Fibroblast of the aortic adventitia (primary cell): ENCODE data around the gene KNDC1. TPM values are rescaled to one million over a fixed set of nuclear protein-coding genes. Genes with fewer than 3 reads are reported as not detected.

Source experiments
- DNase-seq: peaks from one replicate; pipeline ENCODE4 v3.0.0-alpha.2; 2010; ENCODE audit warnings: low read depth
- H3K4me3 ChIP-seq: 2 replicates; pipeline ENCODE4 v1.5.1; 2011; ENCODE audit warnings: low read depth, mild to moderate bottlenecking, control low read depth, low read length, moderate library complexity
- total RNA-seq: library from RNA; depleted of rRNA; stranded (reverse); fragments of >200 nt; gene quantifications from 2 replicates; pipeline ENCODE4 v1.2.3, GENCODE V29; 2012; ENCODE audit warnings: low replicate concordance
- TF ChIP-seq, protein P1 (sequence below): IDR thresholded peaks from 2 replicates; pipeline ENCODE4 v1.5.1; 2011; ENCODE audit warnings: mild to moderate bottlenecking, low read length, control low read depth, inconsistent platforms; ENCODE audit not compliant: insufficient read depth

Gene KNDC1
- total RNA-seq, 1 donor: under 0.01 TPM

DNA sequence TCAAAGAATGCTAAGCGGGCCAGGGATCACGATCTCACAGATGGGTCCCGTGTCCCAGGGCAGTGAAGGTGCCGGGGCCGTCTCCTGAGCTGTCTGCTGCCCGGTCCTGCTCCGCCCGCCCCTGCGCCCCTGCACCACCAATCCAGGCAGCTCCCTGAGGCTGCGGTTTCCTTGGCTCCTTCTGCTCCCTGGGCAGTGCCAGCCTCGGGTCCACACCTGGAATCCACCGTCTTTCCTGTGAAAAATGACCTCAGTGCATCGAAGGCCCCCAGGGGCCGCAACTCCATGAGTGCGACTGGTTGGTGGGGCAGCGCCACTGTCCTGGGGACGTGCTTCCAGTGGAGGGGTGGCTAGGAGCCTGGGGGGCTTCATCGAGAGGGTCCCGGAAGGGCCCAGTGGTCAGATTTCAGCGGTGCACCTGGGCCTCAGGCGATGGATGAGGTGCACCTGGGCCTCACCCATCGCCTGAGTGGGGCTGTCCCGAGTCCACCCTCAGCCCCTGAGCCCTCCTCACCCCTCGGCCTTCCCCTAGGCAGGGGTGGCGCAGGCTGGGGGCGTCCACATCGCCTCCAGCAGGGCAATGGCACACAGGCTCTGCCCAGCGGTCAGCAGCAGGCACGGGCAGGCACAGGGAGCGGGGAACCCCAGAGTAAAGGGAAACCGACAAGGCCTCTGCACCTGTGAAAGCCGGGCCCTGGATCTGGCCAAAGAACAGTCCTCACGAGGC, 45.1 kb upstream of the KNDC1 start:
- TF ChIP-seq, protein P1, sequence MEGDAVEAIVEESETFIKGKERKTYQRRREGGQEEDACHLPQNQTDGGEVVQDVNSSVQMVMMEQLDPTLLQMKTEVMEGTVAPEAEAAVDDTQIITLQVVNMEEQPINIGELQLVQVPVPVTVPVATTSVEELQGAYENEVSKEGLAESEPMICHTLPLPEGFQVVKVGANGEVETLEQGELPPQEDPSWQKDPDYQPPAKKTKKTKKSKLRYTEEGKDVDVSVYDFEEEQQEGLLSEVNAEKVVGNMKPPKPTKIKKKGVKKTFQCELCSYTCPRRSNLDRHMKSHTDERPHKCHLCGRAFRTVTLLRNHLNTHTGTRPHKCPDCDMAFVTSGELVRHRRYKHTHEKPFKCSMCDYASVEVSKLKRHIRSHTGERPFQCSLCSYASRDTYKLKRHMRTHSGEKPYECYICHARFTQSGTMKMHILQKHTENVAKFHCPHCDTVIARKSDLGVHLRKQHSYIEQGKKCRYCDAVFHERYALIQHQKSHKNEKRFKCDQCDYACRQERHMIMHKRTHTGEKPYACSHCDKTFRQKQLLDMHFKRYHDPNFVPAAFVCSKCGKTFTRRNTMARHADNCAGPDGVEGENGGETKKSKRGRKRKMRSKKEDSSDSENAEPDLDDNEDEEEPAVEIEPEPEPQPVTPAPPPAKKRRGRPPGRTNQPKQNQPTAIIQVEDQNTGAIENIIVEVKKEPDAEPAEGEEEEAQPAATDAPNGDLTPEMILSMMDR: no peak
- no peak overlapping the region for H3K4me3 ChIP-seq
- no peak for DNase-seq

DNA sequence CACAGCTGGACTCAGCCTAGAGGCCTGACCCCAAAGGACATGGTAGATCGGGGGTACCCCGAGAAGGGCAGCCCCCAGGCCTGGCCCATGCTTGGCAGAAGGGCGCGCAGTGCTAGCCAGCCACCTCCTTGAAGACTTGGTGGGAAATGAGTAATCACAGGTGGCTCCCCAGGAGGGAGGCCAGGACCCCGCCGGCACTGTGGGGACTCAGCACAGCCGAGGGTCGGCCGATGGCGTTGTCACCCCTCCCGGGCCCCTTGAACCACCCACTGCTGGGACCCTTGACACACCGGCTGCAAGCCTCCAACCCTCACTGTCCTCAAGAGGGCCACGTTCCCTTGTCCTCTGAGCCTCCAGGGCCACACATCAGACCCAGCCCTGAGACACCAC, 44.6 kb upstream of the KNDC1 start:
- H3K4me3 ChIP-seq: no peak overlapping the region
- TF ChIP-seq, protein P1: no peak

DNA sequence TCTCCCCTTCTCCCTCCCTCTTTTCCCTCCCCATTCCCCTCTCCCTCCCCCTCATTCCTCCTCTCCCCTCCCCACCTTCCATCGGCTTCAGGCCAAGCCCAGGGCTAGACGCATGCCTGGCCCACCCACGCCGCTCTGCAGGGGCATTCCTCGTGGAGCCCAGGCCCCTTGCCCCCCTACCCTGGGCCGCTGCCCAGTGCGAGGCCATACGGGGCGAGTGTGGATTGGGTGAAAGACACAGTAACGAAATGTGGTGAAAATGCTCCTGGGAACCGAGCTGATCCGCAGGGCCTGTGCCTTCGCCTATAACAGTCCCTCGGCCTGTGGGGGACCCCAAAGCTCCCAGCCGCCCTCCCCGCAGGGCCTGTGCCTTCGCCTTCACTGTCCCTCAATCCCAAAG, 44.0 kb upstream of the KNDC1 start:
- H3K4me3 ChIP-seq: no peak overlapping the region
- TF ChIP-seq, protein P1: no peak
- no peak for DNase-seq

More for the DNA sequence above, 44.6 kb upstream of the KNDC1 start:
- no peak for DNase-seq

DNA sequence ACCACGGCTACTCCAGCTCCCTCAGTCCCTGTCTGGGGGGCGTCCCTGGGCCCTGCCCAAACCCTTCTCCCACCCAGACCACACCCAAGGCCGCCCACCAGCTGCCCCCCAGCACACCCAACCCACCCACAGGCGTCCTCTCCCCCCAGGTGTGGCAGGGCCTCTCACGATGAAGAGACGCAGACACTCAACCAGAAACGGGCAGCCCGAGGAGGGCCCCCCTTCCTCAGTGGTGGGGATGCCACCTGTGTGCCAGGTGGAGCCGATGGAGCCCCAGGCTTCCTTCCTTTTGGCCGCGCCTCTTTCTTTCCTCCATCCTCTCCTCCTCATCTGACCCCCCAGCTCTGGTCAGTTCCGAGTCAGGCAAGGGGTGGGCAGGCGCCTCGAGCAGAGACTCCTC, 43.6 kb upstream of the KNDC1 start:
- no peak overlapping the region for H3K4me3 ChIP-seq
- TF ChIP-seq, protein P1: no peak
- DNase-seq: no peak

GRCh38 chr10:133117036-133117687, 42.9 kb upstream of the KNDC1 start:
- no peak overlapping the region for H3K4me3 ChIP-seq
- TF ChIP-seq, protein P1: no peak
- DNase-seq: no peak

- no peak for DNase-seq
- TF ChIP-seq, protein P1: no peak
- H3K4me3 ChIP-seq: no peak overlapping the region
Observed at GRCh38 chr10:133117688-133118071, 42.3 kb upstream of the KNDC1 start.
